Measurements from ENCODE around the gene LMX1B.
"Not testable (repeated sequence)": the region's sequence is repeated elsewhere in the genome, so short reads cannot be mapped to it uniquely, and the experiment has no call there.

Gene LMX1B

GRCh38 chr9:126701813-126702140, 88.0 kb downstream of the LMX1B start:
- no peak overlapping the region for H2AFZ ChIP-seq (ENCODE audit: low read depth, low read length)
- no peaks in the 10 kb centered on the region for H3K36me3 ChIP-seq (ENCODE audit: insufficient read depth, low read length)
- no peaks in the 10 kb centered on the region for H3K9me3 ChIP-seq (ENCODE audit: low read length)
- peaks cover 39% of the 10 kb centered on the region for H3K27me3 ChIP-seq (ENCODE audit: insufficient read depth, low read length)
- H3K4me3 ChIP-seq (ENCODE audit: low read length): no peak overlapping the region
- no peaks in the 10 kb centered on the region for H3K4me1 ChIP-seq (ENCODE audit: insufficient read depth, low read length)

DNA sequence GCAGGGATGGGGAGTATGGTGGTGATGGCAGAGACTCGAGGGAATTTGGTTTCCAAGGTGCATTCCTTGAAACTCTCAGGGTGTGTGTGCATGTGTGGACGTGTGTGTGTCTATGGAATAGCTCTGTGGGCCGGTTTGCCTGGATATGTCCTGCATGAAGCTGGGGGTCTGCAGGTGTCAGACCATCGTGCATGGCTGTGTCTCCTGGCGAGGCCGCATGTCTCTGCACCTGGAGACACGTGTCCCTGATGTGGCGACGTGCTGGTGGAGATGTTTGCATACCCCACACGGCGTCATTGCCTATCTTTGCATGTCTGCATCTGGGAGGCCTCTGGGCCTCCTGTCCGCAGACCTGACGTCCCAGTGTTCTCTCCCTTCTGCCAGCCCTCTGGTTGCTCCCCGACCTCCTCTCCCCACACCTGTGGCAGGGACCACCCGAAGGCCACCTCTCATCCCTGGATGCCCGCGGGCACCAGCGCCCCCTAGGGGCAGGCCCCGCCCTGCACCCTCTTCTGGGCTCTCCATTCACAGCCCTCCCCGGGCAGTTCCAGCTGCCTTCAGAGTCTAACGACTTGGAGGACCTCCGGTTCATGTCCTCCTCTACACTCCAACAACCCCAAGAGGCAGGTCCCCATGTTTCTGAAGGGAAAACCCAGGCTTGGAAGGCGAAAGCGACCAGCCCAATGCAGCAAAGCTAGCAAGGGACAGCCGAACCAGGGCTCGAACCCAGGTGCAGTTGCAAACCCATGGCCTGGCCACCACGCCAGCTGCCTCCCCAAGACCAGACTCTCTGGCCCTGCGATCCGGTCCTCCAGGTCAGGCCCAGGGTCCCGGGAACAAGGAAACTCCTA, 88.6 kb downstream of the LMX1B start:
- Histone ChIP-seq H2AFZ (ENCODE audit: low read depth, low read length) (no peak overlapping the region), H3K4me1 (ENCODE audit: insufficient read depth, low read length) (no peaks in the 10 kb centered on the region), H3K36me3 (ENCODE audit: insufficient read depth, low read length) (no peaks in the 10 kb centered on the region), H3K4me3 (ENCODE audit: low read length) (no peak overlapping the region), H3K9me3 (ENCODE audit: low read length) (no peaks in the 10 kb centered on the region), H3K27me3 (ENCODE audit: insufficient read depth, low read length) (peaks cover 36% of the 10 kb centered on the region)

DNA sequence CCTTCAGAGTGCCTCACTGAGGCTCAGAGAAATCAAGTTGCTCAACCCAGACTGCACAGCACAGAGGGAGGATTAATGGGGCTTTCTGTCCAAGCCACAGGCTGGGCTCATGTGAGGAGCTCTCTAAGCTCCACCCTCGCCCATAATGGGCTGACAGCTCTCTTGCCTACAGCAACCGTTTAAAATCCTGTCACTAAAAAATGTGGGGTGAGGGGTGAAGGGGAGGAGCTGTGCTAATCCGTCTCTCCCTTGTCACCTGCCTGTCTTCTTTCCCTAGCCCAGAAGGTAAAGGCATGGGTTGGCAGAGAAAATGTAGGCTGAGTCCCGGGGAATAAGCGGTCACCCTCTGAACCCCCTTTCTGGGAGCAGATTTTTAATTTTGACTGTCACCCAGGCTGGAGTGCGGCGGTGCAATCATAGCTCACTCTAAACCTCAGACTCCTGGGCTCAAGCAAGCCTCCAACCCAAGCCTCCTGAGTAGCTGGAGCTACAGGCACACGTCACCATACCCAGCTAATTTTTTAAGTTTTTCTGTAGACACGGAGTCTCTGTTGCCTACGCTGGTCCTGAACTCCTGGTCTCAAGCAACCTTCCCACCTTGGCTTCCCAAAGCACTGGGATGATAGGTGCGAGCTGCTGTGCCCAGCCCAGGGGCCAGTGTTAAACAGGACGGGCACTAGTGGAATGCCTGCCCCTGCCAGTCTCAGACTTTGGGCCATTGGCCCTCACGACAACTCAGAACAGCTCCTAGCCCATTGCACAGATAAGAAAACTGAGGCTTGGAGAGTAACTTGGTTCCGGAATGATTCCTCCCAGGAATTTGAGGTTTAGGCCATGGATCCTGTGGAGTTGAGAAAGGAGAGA, 89.5 kb downstream of the LMX1B start:
- no peaks in the 10 kb centered on the region for H3K9me3 ChIP-seq (ENCODE audit: low read length)
- no peak overlapping the region for H3K4me3 ChIP-seq (ENCODE audit: low read length)
- no peak overlapping the region for H2AFZ ChIP-seq (ENCODE audit: low read depth, low read length)
- H3K36me3 ChIP-seq (ENCODE audit: insufficient read depth, low read length): no peaks in the 10 kb centered on the region
- no peaks in the 10 kb centered on the region for H3K4me1 ChIP-seq (ENCODE audit: insufficient read depth, low read length)
- peaks cover 36% of the 10 kb centered on the region for H3K27me3 ChIP-seq (ENCODE audit: insufficient read depth, low read length)

DNA sequence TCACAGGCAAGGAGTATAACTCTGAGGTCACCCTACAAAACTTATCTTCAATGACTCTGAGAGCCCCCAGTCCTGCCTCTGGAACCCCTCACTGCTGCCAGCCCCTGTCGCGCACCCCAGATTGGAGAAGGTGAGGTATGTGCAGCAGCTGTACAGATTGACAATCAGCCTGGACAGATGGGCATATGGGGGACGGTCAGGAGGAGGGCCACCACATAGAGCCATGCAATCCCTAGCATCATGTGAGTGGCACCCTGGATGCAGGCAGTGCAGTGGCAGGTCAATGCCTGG, 90.1 kb downstream of the LMX1B start:
- Histone ChIP-seq H3K9me3 (ENCODE audit: low read length) (no peaks in the 10 kb centered on the region), H3K4me3 (ENCODE audit: low read length) (no peak overlapping the region), H3K27me3 (ENCODE audit: insufficient read depth, low read length) (peaks cover 33% of the 10 kb centered on the region), H2AFZ (ENCODE audit: low read depth, low read length) (no peak overlapping the region), H3K4me1 (ENCODE audit: insufficient read depth, low read length) (no peaks in the 10 kb centered on the region), H3K36me3 (ENCODE audit: insufficient read depth, low read length) (no peaks in the 10 kb centered on the region)

GRCh38 chr9:126704157-126704891, 90.6 kb downstream of the LMX1B start:
- Histone ChIP-seq H3K9me3 (ENCODE audit: low read length) (no peaks in the 10 kb centered on the region), H3K4me3 (ENCODE audit: low read length) (no peak overlapping the region), H3K27me3 (ENCODE audit: insufficient read depth, low read length) (peaks cover 32% of the 10 kb centered on the region), H3K4me1 (ENCODE audit: insufficient read depth, low read length) (no peaks in the 10 kb centered on the region), H3K36me3 (ENCODE audit: insufficient read depth, low read length) (no peaks in the 10 kb centered on the region), H2AFZ (ENCODE audit: low read depth, low read length) (no peak overlapping the region)

DNA sequence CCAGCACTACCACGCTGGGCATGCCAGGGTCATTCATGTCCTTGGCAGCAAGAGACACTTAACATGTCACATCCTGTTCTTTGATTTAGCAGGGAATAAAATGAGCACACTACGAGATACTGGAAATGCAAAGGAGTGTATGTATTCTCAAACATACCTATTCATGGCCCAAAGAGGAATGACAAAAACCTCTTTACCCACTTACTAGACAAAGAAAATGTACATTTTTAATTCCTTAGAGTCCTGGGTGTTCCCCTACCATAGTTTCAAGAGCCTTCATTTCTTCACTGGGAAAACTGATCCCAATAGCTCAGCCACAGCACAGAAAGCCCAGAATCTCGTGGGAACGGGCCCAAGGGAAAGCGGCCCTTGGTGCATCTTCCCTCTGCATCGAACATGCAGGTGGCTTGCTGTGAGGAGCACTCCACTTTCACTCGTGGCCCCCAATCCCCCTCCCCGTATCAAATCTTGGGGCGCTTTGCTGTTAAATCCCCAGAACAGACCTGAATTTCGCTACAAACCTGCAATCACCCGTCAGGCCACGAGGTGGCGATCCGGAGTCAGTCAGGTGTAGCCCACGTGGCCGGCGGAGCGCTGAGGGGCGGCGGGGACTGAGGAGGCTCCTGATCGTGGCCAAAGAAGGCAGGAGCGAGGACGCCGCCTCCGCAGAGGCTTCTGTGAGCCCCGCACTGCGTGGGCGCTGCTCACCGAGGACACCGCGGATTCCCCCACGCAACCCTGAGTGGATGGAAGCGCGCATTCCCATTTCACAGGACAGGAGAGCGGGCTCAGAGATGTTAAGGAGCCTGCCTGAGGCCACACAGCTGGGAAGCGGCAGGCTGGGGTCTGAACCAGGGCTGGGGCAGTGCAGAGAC, 91.4 kb downstream of the LMX1B start:
- H3K27me3 ChIP-seq (ENCODE audit: insufficient read depth, low read length): peaks cover 28% of the 10 kb centered on the region
- no peak overlapping the region for H2AFZ ChIP-seq (ENCODE audit: low read depth, low read length)
- no peaks in the 10 kb centered on the region for H3K36me3 ChIP-seq (ENCODE audit: insufficient read depth, low read length)
- H3K9me3 ChIP-seq (ENCODE audit: low read length): no peaks in the 10 kb centered on the region
- H3K4me3 ChIP-seq (ENCODE audit: low read length): no peak overlapping the region
- no peaks in the 10 kb centered on the region for H3K4me1 ChIP-seq (ENCODE audit: insufficient read depth, low read length)

DNA sequence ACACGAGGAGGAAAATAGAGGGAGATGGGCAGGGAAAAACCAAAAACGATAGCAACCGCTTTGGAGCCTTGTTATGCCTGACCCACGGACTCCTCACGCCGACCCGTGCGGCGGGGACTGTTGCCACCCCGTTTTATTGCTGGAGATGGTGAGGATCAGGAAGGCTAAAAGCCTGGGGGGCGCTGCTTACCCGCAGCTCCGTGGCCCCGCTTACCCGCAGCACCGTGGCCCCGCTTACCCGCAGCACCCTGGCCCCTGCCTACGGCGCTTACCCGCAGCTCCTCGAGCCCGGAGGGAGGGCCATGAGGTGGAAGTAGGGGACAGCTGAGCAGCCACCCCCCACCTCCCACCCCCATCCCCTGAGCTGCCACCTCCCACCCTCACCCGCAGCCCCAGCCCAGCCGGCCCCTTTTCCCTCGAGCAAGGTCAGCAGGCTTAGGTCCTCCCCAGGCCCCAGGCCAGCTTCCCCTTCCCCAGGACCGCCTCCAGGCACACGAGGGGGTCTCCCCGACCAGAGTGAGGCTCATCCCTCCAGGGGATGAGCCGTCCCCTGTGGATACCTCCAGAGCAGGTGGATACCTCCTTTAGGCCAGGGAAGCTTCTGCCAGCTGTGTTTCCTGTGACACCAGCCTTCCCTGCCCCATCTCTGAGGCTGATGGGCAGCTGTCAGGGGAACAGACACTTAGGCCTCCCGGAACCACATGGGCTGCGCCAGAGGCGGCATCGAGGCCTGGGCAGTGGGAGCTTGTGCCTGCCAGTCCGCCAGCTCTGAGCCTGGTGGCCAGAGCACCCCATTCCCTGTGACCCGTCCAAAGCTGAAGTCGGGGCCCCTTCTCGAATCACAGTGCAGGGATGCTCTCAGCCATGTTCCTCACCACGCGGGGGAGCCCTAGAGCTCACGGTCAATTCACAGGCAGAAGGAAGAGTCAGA, 92.3 kb downstream of the LMX1B start:
- H3K4me3 ChIP-seq (ENCODE audit: low read length): no peak overlapping the region
- peaks cover 30% of the 10 kb centered on the region for H3K27me3 ChIP-seq (ENCODE audit: insufficient read depth, low read length)
- no peaks in the 10 kb centered on the region for H3K9me3 ChIP-seq (ENCODE audit: low read length)

DNA sequence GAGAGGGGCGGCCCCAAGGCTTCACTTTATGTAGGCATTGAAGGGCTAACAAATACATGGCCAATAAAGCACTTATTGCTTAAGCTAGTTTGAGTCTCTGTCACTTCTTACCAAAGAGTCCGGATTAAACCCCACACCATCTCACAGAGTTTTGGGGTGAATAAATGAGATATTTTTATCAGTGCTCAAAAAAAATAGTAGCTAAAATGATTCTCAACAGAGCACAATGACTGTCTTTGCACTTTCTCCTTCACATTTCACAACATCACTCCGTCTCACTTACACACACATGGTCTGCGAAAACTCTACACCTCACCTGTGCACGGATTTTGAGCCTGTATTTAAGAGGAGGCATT, 92.9 kb downstream of the LMX1B start:
- Histone ChIP-seq H3K36me3 (ENCODE audit: insufficient read depth, low read length) (no peaks in the 10 kb centered on the region), H3K27me3 (ENCODE audit: insufficient read depth, low read length) (peaks cover 28% of the 10 kb centered on the region), H3K4me1 (ENCODE audit: insufficient read depth, low read length) (no peaks in the 10 kb centered on the region), H2AFZ (ENCODE audit: low read depth, low read length) (no peak overlapping the region), H3K4me3 (ENCODE audit: low read length) (no peak overlapping the region), H3K9me3 (ENCODE audit: low read length) (no peaks in the 10 kb centered on the region)

More for the DNA sequence above, 92.3 kb downstream of the LMX1B start:
- Histone ChIP-seq H3K36me3 (ENCODE audit: insufficient read depth, low read length) (no peaks in the 10 kb centered on the region), H2AFZ (ENCODE audit: low read depth, low read length) (no peak overlapping the region), H3K4me1 (ENCODE audit: insufficient read depth, low read length) (no peaks in the 10 kb centered on the region)

DNA sequence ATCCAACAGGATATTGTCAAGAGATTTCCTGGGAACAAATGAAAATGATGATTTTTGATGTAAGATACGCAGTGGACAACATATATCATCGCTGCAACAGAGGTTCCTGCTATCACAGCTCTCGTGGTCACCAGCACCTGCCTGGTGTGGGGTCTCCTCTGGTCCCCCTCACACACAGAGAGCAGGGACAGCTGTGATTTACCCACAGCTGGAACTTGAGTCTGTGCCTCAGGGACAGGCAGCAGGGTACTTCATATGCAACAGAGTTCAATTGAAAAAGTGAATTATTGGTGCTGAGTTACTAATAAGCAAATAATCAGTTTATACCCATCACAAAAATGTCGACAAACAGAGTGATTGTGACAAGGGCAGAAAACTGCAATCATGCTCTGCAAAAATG, 93.4 kb downstream of the LMX1B start:
- Histone ChIP-seq H3K9me3 (ENCODE audit: low read length) (no peaks in the 10 kb centered on the region), H3K36me3 (ENCODE audit: insufficient read depth, low read length) (no peaks in the 10 kb centered on the region), H3K27me3 (ENCODE audit: insufficient read depth, low read length) (peaks cover 24% of the 10 kb centered on the region), H2AFZ (ENCODE audit: low read depth, low read length) (no peak overlapping the region), H3K4me3 (ENCODE audit: low read length) (no peak overlapping the region), H3K4me1 (ENCODE audit: insufficient read depth, low read length) (no peaks in the 10 kb centered on the region)

GRCh38 chr9:126707712-126708111, 94.0 kb downstream of the LMX1B start:
- H3K27me3 ChIP-seq (ENCODE audit: insufficient read depth, low read length): peaks cover 21% of the 10 kb centered on the region
- not testable (repeated sequence) for H2AFZ ChIP-seq (ENCODE audit: low read depth, low read length)

GRCh38 chr9:126708178-126708577, 94.5 kb downstream of the LMX1B start:
- Histone ChIP-seq H3K4me1 (ENCODE audit: insufficient read depth, low read length) (no peaks in the 10 kb centered on the region), H3K4me3 (ENCODE audit: low read length) (no peak overlapping the region), H2AFZ (ENCODE audit: low read depth, low read length) (no peak overlapping the region), H3K27me3 (ENCODE audit: insufficient read depth, low read length) (peaks cover 21% of the 10 kb centered on the region), H3K9me3 (ENCODE audit: low read length) (no peaks in the 10 kb centered on the region), H3K36me3 (ENCODE audit: insufficient read depth, low read length) (no peaks in the 10 kb centered on the region)

More at GRCh38 chr9:126707712-126708111, 94.0 kb downstream of the LMX1B start:
- not testable (repeated sequence) for H3K36me3 ChIP-seq (ENCODE audit: insufficient read depth, low read length); H3K4me1 ChIP-seq (ENCODE audit: insufficient read depth, low read length); H3K9me3 ChIP-seq (ENCODE audit: low read length); H3K4me3 ChIP-seq (ENCODE audit: low read length)

- Histone ChIP-seq H3K9me3 (ENCODE audit: low read length) (no peaks in the 10 kb centered on the region), H3K27me3 (ENCODE audit: insufficient read depth, low read length) (peaks cover 21% of the 10 kb centered on the region), H3K4me3 (ENCODE audit: low read length) (no peak overlapping the region), H2AFZ (ENCODE audit: low read depth, low read length) (no peak overlapping the region), H3K4me1 (ENCODE audit: insufficient read depth, low read length) (no peaks in the 10 kb centered on the region), H3K36me3 (ENCODE audit: insufficient read depth, low read length) (no peaks in the 10 kb centered on the region)
These were observed 95.5 kb downstream of the LMX1B start for GRCh38 chr9:126709241-126709640.
